GM12891 (cell line): ENCODE measurements around the gene CDK11A.
"Not testable (repeated sequence)": the region's sequence is repeated elsewhere in the genome, so short reads cannot be mapped to it uniquely, and the experiment has no call there.

Source experiments
- PAX5 ChIP-seq: IDR thresholded peaks from 2 replicates; pipeline ENCODE4 v1.6.1; 2011; ENCODE audit warnings: low read length, moderate library complexity, mild to moderate bottlenecking; ENCODE audit not compliant: insufficient read depth, severe bottlenecking
- POLR2A ChIP-seq: IDR thresholded peaks from 2 replicates; pipeline ENCODE4 v1.6.1; 2011; ENCODE audit warnings: low read depth, low read length, control low read depth
- POLR2AphosphoS5 ChIP-seq: IDR thresholded peaks from 2 replicates; pipeline ENCODE4 v1.6.1; 2011; ENCODE audit warnings: low read depth, low read length, control low read depth
- POU2F2 ChIP-seq: IDR thresholded peaks from 2 replicates; pipeline ENCODE4 v1.6.1; 2011; ENCODE audit warnings: low read depth, mild to moderate bottlenecking, control low read depth, low read length, moderate library complexity
- TAF1 ChIP-seq: IDR thresholded peaks from 2 replicates; pipeline ENCODE4 v1.6.1; 2011; ENCODE audit warnings: low read depth, low read length, control low read depth

- TF ChIP-seq TAF1, POLR2A, POLR2AphosphoS5, POU2F2, PAX5: not testable (repeated sequence)
Observed at GRCh38 chr1:1715109-1715883, 8.9 kb downstream of the CDK11A start.
